Nucleus accumbens (tissue), 56 donors: Measurements from ENCODE around the gene NCOA7.

Experiments
- DNase-seq, 56 donors: peaks; one replicate each; lab custom pipeline; 2025; lab: John Stamatoyannopoulos, UW

The NCOA7 gene

GRCh38 chr6:125808591-125808990, 17.8 kb downstream of the NCOA7 start:
- DNase-seq, result no peak

GRCh38 chr6:125809570-125810170, 18.9 kb downstream of the NCOA7 start:
- no peak for DNase-seq

- DNase-seq, result no peak
Observed at GRCh38 chr6:125810445-125810844, 19.7 kb downstream of the NCOA7 start.

GRCh38 chr6:125811259-125811658, 20.5 kb downstream of the NCOA7 start:
- no peak for DNase-seq

GRCh38 chr6:125812394-125813292, 21.9 kb downstream of the NCOA7 start:
- DNase-seq, result peak in 1 of 56 donors; percentile 20

GRCh38 chr6:125814481-125814880, 23.7 kb downstream of the NCOA7 start:
- DNase-seq, result peak in 1 of 56 donors; percentile 21

GRCh38 chr6:125815080-125815910, 24.5 kb downstream of the NCOA7 start:
- DNase-seq, result no peak

- DNase-seq, result no peak
Observed at GRCh38 chr6:125816828-125817280, 26.1 kb downstream of the NCOA7 start.

- no peak for DNase-seq
Observed at GRCh38 chr6:125818225-125818657, 27.5 kb downstream of the NCOA7 start.

GRCh38 chr6:125818772-125819260, 28.1 kb downstream of the NCOA7 start:
- DNase-seq, result no peak

GRCh38 chr6:125819535-125820326, 29.0 kb downstream of the NCOA7 start:
- DNase-seq, result peak in 2 of 56 donors; percentile 6 to 7

GRCh38 chr6:125821825-125822281, 31.1 kb downstream of the NCOA7 start:
- DNase-seq, result peak in 25 of 56 donors; percentile 10 to 58 (median 34)

GRCh38 chr6:125823180-125823579, 32.4 kb downstream of the NCOA7 start:
- no peak for DNase-seq

GRCh38 chr6:125824946-125825771, 34.4 kb downstream of the NCOA7 start:
- DNase-seq, result no peak

- no peak for DNase-seq
Observed at GRCh38 chr6:125826695-125827463, 36.1 kb downstream of the NCOA7 start.

- DNase-seq, result no peak
Observed at GRCh38 chr6:125827788-125828320, 37.1 kb downstream of the NCOA7 start.

- DNase-seq, result no peak
Observed at GRCh38 chr6:125828476-125829039, 37.8 kb downstream of the NCOA7 start.
